Esophagus squamous epithelium (tissue), 4 donors: ENCODE results near the gene VRK1.

Source experiments
- CTCF ChIP-seq, 6 experiments: fragments of 450-650 bp in 4 of 6; fragments of 200-600 bp in 2 of 6; sonication (generic) in 2 of 6; IDR thresholded peaks; one replicate each; pipeline ENCODE4 v1.5.1; 2016 to 2019; ENCODE audit warnings: antibody characterized with exemption in 6 of 6, mild to moderate bottlenecking in 4 of 6, moderate library complexity in 4 of 6
- POLR2A ChIP-seq, 4 donors: fragments of 450-650 bp; IDR thresholded peaks; one replicate each; pipeline ENCODE4 v1.6.1; 2017; ENCODE audit warnings: antibody characterized with exemption in 4 of 4, mild to moderate bottlenecking in 4 of 4, moderate library complexity in 3 of 4

- TF ChIP-seq CTCF (IDR thresholded peaks at IDR 0.05) (no peak), POLR2A (IDR thresholded peaks at IDR 0.05) (no peak)
Measured at GRCh38 chr14:96748362-96748761, 48.8 kb upstream of the VRK1 start.
